ENCODE results near the gene MIS18A. TPM values are rescaled to one million over a fixed set of nuclear protein-coding genes. Genes with fewer than 3 reads are reported as not detected.

MIS18A gene
- total and polyA plus RNA-seq, 4 donors = 1.1 to 10.1 (median 2.6) TPM

DNA sequence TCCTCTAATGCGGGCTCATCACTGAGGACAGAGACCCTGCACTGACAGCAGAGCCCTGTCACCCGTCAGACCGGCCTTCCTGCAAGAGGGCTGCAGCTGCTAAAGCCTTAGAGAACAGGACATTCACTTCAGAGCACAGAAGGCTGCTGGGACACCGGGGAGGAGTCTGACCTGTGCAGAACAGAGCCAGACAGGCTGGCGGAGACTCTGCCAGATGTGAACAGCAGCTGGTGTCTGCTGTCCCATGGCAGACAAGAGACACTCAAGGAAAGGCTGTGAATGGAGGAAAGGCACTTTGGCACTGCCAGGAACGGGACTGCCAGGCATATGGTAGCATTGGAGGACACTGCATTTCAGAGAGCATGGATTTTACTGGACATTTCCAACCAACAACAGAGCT is 41.2 kb upstream of the MIS18A start:
- 93% methylated on average over 6 of the region's 6 CpGs for WGBS
- Histone ChIP-seq H3K27me3 (ENCODE audit: control insufficient read depth in 4 of 4, insufficient read depth in 4 of 4, low read length in 3 of 4) (no peaks in the 10 kb centered on the region), H3K9me3 (ENCODE audit: control insufficient read depth in 4 of 4, low read length in 3 of 4) (no peaks in the 10 kb centered on the region), H3K27ac (ENCODE audit: low read depth in 1 of 2, low read length in 2 of 2) (no peak overlapping the region), H3K36me3 (ENCODE audit: control insufficient read depth in 4 of 4, insufficient read depth in 3 of 4, low read depth in 1 of 4, low read length in 3 of 4) (peaks cover 28 to 92% (median 60%) of the 10 kb centered on the region in 4 donors), H3K4me3 (ENCODE audit: low read depth in 1 of 3, low read length in 3 of 3) (no peak overlapping the region), H3K9ac (ENCODE audit: low read depth in 1 of 2, low read length in 2 of 2) (no peak overlapping the region), H3K4me1 (ENCODE audit: control insufficient read depth in 4 of 4, insufficient read depth in 4 of 4, low read length in 3 of 4) (no peaks in the 10 kb centered on the region)
- TF ChIP-seq FOXA2 (IDR thresholded peaks at IDR 0.05) = no peak
- no peak for TF ChIP-seq NR2F2 (IDR thresholded peaks at IDR 0.05)
- TF ChIP-seq, protein P1, sequence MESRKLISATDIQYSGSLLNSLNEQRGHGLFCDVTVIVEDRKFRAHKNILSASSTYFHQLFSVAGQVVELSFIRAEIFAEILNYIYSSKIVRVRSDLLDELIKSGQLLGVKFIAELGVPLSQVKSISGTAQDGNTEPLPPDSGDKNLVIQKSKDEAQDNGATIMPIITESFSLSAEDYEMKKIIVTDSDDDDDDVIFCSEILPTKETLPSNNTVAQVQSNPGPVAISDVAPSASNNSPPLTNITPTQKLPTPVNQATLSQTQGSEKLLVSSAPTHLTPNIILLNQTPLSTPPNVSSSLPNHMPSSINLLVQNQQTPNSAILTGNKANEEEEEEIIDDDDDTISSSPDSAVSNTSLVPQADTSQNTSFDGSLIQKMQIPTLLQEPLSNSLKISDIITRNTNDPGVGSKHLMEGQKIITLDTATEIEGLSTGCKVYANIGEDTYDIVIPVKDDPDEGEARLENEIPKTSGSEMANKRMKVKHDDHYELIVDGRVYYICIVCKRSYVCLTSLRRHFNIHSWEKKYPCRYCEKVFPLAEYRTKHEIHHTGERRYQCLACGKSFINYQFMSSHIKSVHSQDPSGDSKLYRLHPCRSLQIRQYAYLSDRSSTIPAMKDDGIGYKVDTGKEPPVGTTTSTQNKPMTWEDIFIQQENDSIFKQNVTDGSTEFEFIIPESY (IDR thresholded peaks at IDR 0.05) = no peak
- no peak for TF ChIP-seq YY1 (IDR thresholded peaks at IDR 0.05)
- no peak for TF ChIP-seq RXRA (IDR thresholded peaks at IDR 0.05)
- no peak for TF ChIP-seq FOXA1 (IDR thresholded peaks at IDR 0.05)
- TF ChIP-seq, protein P2, sequence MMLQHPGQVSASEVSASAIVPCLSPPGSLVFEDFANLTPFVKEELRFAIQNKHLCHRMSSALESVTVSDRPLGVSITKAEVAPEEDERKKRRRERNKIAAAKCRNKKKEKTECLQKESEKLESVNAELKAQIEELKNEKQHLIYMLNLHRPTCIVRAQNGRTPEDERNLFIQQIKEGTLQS (IDR thresholded peaks at IDR 0.05) = no peak
- TF ChIP-seq EGR1 (IDR thresholded peaks at IDR 0.05; ENCODE audit: low read depth in 2 of 2) = no peak
- TF ChIP-seq HNF4G (IDR thresholded peaks at IDR 0.05) = no peak
- no peak for TF ChIP-seq SP1 (IDR thresholded peaks at IDR 0.05)
- no peak for TF ChIP-seq RAD21 (IDR thresholded peaks at IDR 0.05)
- TF ChIP-seq, protein P3, sequence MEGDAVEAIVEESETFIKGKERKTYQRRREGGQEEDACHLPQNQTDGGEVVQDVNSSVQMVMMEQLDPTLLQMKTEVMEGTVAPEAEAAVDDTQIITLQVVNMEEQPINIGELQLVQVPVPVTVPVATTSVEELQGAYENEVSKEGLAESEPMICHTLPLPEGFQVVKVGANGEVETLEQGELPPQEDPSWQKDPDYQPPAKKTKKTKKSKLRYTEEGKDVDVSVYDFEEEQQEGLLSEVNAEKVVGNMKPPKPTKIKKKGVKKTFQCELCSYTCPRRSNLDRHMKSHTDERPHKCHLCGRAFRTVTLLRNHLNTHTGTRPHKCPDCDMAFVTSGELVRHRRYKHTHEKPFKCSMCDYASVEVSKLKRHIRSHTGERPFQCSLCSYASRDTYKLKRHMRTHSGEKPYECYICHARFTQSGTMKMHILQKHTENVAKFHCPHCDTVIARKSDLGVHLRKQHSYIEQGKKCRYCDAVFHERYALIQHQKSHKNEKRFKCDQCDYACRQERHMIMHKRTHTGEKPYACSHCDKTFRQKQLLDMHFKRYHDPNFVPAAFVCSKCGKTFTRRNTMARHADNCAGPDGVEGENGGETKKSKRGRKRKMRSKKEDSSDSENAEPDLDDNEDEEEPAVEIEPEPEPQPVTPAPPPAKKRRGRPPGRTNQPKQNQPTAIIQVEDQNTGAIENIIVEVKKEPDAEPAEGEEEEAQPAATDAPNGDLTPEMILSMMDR (IDR thresholded peaks at IDR 0.05; ENCODE audit: low read depth, low read length, missing input control) = no peak
- no peak for DNase-seq (ENCODE audit: low spot score)

DNA sequence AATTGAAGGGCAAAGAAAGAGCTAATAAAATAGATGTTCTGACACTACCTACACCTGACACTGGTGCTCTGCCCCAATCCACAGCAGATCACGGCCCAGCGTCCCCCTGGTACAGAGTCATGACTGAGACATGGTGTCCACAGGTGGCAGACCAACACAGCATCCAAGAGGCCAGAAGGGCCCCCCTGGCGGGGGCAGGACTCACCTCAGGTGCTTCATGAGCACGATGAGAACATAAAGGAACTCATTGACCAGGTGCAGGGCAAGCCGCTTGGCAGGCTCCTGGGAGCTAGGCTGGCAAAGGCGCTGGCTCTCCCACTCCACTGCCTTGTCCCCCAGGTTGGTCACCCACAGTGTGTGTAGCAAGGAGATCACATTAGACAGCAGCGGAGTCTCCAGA is 40.2 kb upstream of the MIS18A start:
- H3K27me3 ChIP-seq (ENCODE audit: control insufficient read depth in 4 of 4, insufficient read depth in 4 of 4, low read length in 3 of 4) = no peaks in the 10 kb centered on the region
- TF ChIP-seq EGR1 (IDR thresholded peaks at IDR 0.05; ENCODE audit: low read depth in 2 of 2) = no peak
- TF ChIP-seq, protein P2 (IDR thresholded peaks at IDR 0.05) = no peak
- TF ChIP-seq YY1 (IDR thresholded peaks at IDR 0.05) = no peak
- TF ChIP-seq, protein P4, sequence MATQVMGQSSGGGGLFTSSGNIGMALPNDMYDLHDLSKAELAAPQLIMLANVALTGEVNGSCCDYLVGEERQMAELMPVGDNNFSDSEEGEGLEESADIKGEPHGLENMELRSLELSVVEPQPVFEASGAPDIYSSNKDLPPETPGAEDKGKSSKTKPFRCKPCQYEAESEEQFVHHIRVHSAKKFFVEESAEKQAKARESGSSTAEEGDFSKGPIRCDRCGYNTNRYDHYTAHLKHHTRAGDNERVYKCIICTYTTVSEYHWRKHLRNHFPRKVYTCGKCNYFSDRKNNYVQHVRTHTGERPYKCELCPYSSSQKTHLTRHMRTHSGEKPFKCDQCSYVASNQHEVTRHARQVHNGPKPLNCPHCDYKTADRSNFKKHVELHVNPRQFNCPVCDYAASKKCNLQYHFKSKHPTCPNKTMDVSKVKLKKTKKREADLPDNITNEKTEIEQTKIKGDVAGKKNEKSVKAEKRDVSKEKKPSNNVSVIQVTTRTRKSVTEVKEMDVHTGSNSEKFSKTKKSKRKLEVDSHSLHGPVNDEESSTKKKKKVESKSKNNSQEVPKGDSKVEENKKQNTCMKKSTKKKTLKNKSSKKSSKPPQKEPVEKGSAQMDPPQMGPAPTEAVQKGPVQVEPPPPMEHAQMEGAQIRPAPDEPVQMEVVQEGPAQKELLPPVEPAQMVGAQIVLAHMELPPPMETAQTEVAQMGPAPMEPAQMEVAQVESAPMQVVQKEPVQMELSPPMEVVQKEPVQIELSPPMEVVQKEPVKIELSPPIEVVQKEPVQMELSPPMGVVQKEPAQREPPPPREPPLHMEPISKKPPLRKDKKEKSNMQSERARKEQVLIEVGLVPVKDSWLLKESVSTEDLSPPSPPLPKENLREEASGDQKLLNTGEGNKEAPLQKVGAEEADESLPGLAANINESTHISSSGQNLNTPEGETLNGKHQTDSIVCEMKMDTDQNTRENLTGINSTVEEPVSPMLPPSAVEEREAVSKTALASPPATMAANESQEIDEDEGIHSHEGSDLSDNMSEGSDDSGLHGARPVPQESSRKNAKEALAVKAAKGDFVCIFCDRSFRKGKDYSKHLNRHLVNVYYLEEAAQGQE (IDR thresholded peaks at IDR 0.05) = no peak
- TF ChIP-seq SP1 (IDR thresholded peaks at IDR 0.05) = no peak
- H3K9me3 ChIP-seq (ENCODE audit: control insufficient read depth in 4 of 4, low read length in 3 of 4) = no peaks in the 10 kb centered on the region
- H3K36me3 ChIP-seq (ENCODE audit: control insufficient read depth in 4 of 4, insufficient read depth in 3 of 4, low read depth in 1 of 4, low read length in 3 of 4) = peaks cover 22 to 88% (median 52%) of the 10 kb centered on the region in 4 donors
- H3K27ac ChIP-seq (ENCODE audit: low read depth in 1 of 2, low read length in 2 of 2) = no peak overlapping the region
- no peak overlapping the region for H3K9ac ChIP-seq (ENCODE audit: low read depth in 1 of 2, low read length in 2 of 2)
- no peaks in the 10 kb centered on the region for H3K4me1 ChIP-seq (ENCODE audit: control insufficient read depth in 4 of 4, insufficient read depth in 4 of 4, low read length in 3 of 4)
- 95% methylated on average over 7 of the region's 7 CpGs for WGBS
- no peak overlapping the region for H3K4me3 ChIP-seq (ENCODE audit: low read depth in 1 of 3, low read length in 3 of 3)
- no peak for DNase-seq (ENCODE audit: low spot score)

Data from liver (tissue), 9 donors.